ENCODE data around the gene RBMX2.

The RBMX2 gene

GRCh38 chrX:130395341-130395740, 6.4 kb upstream of the RBMX2 start:
- TF ChIP-seq, protein P1, sequence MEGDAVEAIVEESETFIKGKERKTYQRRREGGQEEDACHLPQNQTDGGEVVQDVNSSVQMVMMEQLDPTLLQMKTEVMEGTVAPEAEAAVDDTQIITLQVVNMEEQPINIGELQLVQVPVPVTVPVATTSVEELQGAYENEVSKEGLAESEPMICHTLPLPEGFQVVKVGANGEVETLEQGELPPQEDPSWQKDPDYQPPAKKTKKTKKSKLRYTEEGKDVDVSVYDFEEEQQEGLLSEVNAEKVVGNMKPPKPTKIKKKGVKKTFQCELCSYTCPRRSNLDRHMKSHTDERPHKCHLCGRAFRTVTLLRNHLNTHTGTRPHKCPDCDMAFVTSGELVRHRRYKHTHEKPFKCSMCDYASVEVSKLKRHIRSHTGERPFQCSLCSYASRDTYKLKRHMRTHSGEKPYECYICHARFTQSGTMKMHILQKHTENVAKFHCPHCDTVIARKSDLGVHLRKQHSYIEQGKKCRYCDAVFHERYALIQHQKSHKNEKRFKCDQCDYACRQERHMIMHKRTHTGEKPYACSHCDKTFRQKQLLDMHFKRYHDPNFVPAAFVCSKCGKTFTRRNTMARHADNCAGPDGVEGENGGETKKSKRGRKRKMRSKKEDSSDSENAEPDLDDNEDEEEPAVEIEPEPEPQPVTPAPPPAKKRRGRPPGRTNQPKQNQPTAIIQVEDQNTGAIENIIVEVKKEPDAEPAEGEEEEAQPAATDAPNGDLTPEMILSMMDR (IDR thresholded peaks at IDR 0.05; ENCODE audit: extremely low read depth, insufficient read depth, missing control alignments) = no peak
- DNase-seq (ENCODE audit: low spot score) = no peak
- in situ Hi-C loops (cut with MboI; ENCODE audit: low pct_unique_long_range_greater_than_20kb, low sequenced_read_pairs, unreplicated experiment) = no loop called here

DNA sequence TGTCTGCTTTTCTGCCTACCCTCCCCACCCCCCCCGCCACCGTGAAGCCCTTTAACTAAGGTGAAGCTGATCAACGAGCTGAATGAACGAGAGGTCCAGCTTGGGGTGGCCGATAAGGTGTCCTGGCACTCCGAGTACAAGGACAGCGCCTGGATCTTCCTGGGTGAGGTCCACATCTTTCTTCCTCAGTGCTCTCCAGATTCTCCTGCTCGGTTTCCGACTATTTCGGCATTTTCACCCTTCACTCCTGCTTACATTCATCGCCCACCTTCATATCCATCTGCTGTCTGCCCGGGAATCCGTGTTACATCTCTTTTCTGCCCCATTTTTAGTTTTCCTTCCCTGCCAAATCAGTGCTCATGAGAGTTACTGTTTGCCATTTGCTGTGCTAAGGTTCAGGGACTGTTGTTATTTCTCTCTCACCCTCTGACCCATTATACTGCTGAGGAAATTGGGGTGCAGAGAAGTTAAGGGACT, 459 bp downstream of the RBMX2 start:
- in situ Hi-C loops (cut with MboI; ENCODE audit: low pct_unique_long_range_greater_than_20kb, low sequenced_read_pairs, unreplicated experiment) = no loop called here
- TF ChIP-seq, protein P1 (IDR thresholded peaks at IDR 0.05; ENCODE audit: extremely low read depth, insufficient read depth, missing control alignments) = no peak
- no peak for DNase-seq (ENCODE audit: low spot score)

GRCh38 chrX:130413415-130413814, 11.6 kb downstream of the RBMX2 start:
- TF ChIP-seq, protein P1 (IDR thresholded peaks at IDR 0.05; ENCODE audit: extremely low read depth, insufficient read depth, missing control alignments) = no peak
- no peak for DNase-seq (ENCODE audit: low spot score)

GRCh38 chrX:130414800-130415199, 13.0 kb downstream of the RBMX2 start:
- no peak for DNase-seq (ENCODE audit: low spot score)
- TF ChIP-seq, protein P1 (IDR thresholded peaks at IDR 0.05; ENCODE audit: extremely low read depth, insufficient read depth, missing control alignments) = no peak
- in situ Hi-C loops (cut with MboI; ENCODE audit: low pct_unique_long_range_greater_than_20kb, low sequenced_read_pairs, unreplicated experiment) = no loop called here

More at GRCh38 chrX:130413415-130413814, 11.6 kb downstream of the RBMX2 start:
- in situ Hi-C loops (cut with MboI; ENCODE audit: low pct_unique_long_range_greater_than_20kb, low sequenced_read_pairs, unreplicated experiment) = no loop called here

DNA sequence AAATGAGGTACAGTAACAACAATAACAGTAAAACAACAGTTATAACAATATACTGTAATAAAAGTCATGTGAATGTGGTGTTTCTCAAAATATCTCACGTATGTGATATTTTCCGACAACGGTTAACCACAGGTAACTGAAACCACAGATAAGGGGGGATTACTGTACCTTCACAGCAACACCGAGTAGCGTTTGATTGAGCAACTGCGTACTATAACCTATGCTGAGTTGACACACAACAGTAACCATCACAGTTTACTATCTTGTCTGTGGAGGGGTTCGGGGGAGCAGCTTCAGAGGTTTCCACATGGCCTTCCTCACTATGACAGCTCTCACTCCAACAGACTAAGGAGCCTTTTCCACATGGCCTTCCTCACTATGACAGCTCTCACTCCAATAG, 13.4 kb downstream of the RBMX2 start:
- TF ChIP-seq, protein P1 (IDR thresholded peaks at IDR 0.05; ENCODE audit: extremely low read depth, insufficient read depth, missing control alignments) = no peak
- in situ Hi-C loops (cut with MboI; ENCODE audit: low pct_unique_long_range_greater_than_20kb, low sequenced_read_pairs, unreplicated experiment) = no loop called here
- DNase-seq (ENCODE audit: low spot score) = no peak

GRCh38 chrX:130416785-130417184, 15.0 kb downstream of the RBMX2 start:
- TF ChIP-seq, protein P1 (IDR thresholded peaks at IDR 0.05; ENCODE audit: extremely low read depth, insufficient read depth, missing control alignments) = no peak
- in situ Hi-C loops (cut with MboI; ENCODE audit: low pct_unique_long_range_greater_than_20kb, low sequenced_read_pairs, unreplicated experiment) = no loop called here

GRCh38 chrX:130418066-130418465, 16.3 kb downstream of the RBMX2 start:
- TF ChIP-seq, protein P1 (IDR thresholded peaks at IDR 0.05; ENCODE audit: extremely low read depth, insufficient read depth, missing control alignments) = no peak
- no peak for DNase-seq (ENCODE audit: low spot score)
- in situ Hi-C loops (cut with MboI; ENCODE audit: low pct_unique_long_range_greater_than_20kb, low sequenced_read_pairs, unreplicated experiment) = no loop called here

More at GRCh38 chrX:130416785-130417184, 15.0 kb downstream of the RBMX2 start:
- no peak for DNase-seq (ENCODE audit: low spot score)

Data from GM13977 (cell line).